GM18519 (cell line): ENCODE data around the gene TALDO1.
"Not testable (repeated sequence)": the region's sequence is repeated elsewhere in the genome, so short reads cannot be mapped to it uniquely, and the experiment has no call there.

Experiments
- ATAC-seq: cut with Tn5 transposase; IDR thresholded peaks from one replicate; pipeline ENCODE4 v1.9.1; 2021; ENCODE audit warnings: mild to moderate bottlenecking, moderate library complexity; ENCODE audit not compliant: unreplicated experiment, low FRiP score

The TALDO1 gene

DNA sequence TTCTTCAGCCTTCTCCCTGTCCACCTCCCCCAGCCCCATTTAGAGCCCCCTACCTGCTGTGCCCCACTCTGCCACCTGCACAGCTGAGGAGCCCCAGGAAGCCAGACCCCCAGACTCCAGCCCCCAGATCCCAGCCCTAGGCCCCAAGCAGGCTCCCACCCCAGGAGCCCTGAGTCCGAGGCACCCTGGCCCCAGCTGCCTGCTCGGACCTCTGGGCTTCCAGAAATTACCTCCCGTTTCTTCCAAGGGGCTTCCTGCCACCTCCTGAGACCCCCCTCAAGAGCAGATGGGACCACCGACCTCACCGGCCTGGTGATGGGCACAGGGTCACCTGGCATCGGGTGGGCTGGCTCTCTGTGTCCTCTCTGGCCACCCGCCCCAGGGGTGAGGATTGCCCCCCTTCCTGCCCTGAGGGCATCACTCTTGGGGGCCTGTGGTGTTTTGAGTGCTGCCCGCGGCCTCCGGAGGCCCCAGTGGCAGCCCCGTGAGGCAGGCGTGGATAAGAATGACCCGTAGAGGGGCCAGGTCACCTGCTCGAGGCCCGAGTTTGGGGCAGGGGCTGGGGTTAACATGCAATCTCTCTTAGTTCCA is 18.3 kb upstream of the TALDO1 start:
- ATAC-seq: no peak

- ATAC-seq: no peak
Measured at GRCh38 chr11:729492-730074, 17.7 kb upstream of the TALDO1 start.

DNA sequence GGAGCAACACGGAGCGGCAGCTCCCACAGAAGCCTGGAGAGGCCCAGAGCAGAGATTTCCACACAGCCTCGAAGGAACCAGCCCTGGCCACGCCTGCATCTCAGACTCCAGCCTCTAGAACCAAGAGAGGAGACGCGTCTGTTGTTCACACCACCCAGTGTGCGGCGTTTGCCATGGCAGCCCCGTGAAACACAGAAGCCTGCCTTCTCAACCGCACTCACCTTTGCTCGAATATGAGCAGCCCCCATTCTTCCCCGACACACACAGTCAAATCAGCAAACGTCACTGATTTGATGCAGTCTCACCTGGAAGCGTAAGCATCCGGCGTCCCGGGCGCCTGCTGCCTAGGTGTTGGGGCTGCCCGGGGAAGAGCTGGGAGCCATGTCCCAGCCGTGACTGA is 14.2 kb upstream of the TALDO1 start:
- ATAC-seq: no peak

GRCh38 chr11:734541-734940 is 12.7 kb upstream of the TALDO1 start:
- not testable (repeated sequence) for ATAC-seq

GRCh38 chr11:737366-737765 is 9.9 kb upstream of the TALDO1 start:
- no peak for ATAC-seq

- ATAC-seq: not testable (repeated sequence)
Measured at GRCh38 chr11:737899-738298, 9.4 kb upstream of the TALDO1 start.

DNA sequence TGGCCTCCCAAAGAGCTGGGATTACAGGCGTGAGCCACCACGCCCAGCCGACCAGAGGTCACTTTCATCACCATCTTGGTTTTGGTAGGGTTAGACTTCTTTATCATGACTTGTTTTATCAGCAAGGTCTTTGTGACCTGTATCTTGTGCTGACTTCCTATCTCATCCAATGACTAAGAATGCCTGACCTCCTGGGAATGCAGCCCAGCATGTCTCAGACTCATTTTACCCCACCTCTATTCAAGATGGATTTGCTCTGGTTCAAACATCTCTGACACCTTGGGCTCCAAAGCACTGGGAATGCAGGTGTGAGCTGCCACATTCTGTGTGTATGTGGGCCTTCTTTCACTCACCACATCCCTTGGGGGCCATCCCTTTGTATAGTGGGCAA is 5.1 kb upstream of the TALDO1 start:
- ATAC-seq: no peak

- ATAC-seq: no peak
Measured at GRCh38 chr11:742571-743201, 4.6 kb upstream of the TALDO1 start.

DNA sequence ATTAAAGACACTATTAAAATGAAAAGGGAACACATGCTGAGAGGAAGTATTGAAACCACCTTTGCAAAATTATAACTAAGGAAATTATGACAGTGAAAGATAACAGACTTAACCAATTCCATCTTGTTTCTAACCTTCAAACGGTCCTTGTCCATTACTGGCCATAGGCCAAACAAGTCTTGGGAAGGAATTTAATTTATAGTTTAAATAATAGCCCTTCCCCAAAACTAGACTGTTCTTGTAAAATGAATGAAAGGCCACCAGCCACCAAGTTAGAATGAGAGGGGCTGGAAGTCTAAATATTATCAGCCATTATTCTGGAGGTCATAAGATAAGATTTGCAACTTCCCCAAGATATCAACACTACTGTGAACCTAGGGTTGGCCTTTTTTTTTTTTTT is 1.8 kb upstream of the TALDO1 start:
- no peak for ATAC-seq

- peak; percentile 9 for ATAC-seq
Measured at GRCh38 chr11:746289-747157, 741 bp upstream of the TALDO1 start.

GRCh38 chr11:748007-748359 is 719 bp downstream of the TALDO1 start:
- no peak for ATAC-seq

DNA sequence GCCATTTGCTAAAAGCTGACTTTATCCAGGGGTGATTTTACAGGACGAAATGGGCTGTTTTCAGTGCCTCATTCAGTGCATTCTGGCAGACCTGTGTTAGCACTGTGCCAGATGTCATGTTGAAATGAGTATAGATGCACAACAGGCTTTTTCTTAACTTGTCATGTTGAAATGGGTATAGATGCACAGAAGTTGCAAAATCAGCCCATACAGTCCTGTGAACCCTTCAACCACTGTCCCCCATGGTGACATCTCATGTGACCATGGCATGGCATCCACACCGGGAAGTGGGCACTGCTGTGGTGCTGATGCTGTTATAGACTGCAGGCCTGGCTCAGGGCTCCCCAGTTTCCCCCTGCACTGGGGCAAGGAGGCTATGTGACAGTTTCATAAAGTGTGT is 2.5 kb downstream of the TALDO1 start:
- no peak for ATAC-seq

DNA sequence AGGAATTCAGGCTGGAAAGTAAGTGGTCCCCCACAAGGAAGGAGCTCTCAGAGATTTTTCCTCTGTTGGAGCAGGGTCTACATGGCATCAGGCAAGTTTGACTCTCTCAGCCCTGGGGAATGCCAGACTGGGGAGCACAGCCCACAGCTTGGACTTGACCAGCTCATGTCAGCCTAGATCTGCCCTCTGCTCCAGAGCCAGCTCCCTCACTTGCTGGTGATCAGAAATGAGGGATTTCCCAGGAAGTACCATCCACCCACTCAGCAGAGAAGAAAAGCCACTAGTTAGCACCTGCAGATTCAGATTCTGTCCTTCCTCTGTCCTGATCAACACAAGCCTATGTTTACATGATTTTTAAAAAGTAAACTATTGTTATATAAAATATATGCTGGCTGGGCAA is 13.0 kb downstream of the TALDO1 start:
- ATAC-seq: no peak

- no peak for ATAC-seq
Measured at GRCh38 chr11:761526-762108, 14.4 kb downstream of the TALDO1 start.

GRCh38 chr11:762421-763072 is 15.3 kb downstream of the TALDO1 start:
- no peak for ATAC-seq

DNA sequence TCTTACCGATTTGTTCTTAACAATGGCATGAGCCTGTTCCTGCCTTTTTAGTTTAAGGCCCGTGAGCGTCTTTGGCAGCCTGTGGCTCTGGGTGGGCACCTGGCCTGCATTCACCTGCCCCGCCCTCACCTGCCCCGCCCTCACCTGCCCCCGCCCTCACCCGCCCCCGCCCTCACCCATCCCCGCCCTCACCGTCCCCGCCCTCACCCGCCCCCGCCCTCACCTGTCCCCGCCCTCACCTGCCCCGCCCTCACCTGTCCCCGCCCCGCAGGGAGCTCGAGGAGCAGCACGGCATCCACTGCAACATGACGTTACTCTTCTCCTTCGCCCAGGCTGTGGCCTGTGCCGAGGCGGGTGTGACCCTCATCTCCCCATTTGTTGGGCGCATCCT is 15.8 kb downstream of the TALDO1 start:
- no peak for ATAC-seq

GRCh38 chr11:763549-764321 is 16.5 kb downstream of the TALDO1 start:
- no peak for ATAC-seq

DNA sequence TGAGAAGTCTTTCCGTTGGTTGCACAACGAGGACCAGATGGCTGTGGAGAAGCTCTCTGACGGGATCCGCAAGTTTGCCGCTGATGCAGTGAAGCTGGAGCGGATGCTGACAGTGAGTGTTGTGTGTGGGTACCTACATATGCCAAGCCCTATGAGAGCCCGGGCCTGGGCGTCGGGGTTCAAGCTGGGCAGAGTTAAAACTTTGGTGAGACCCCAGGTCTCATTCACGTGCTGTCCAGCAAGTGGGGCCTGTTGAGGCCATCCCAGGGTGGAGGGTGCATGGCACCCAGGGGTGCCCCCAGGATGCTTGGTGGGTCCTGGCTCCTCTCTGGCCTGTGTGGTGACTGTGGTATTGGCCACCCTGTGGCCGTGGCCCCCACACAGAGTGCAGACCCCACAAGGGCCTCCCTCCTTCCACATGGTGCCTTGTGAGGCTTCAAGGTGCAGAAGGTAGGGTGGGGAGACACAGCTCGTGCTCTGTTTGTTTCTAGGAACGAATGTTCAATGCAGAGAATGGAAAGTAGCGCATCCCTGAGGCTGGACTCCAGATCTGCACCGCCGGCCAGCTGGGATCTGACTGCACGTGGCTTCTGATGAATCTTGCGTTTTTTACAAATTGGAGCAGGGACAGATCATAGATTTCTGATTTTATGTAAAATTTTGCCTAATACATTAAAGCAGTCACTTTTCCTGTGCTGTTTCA is 17.2 kb downstream of the TALDO1 start:
- no peak for ATAC-seq
